Measurements from ENCODE around the gene SMNDC1.

Gene SMNDC1

GRCh38 chr10:110313674-110314073 lies 9.0 kb upstream of the SMNDC1 start:
- Histone ChIP-seq H2AFZ (ENCODE audit: low read depth, low read length, severe bottlenecking) (no peak overlapping the region), H3K79me2 (ENCODE audit: insufficient read depth, low read length) (no peaks in the 10 kb centered on the region), H3K27ac (ENCODE audit: low read depth, low read length) (no peak overlapping the region), H3K9me3 (ENCODE audit: insufficient read depth, low read length) (no peaks in the 10 kb centered on the region), H3K4me3 (ENCODE audit: insufficient read depth, low read length, poor library complexity, severe bottlenecking) (no peak overlapping the region), H3K9me2 (replicated peaks; ENCODE audit: insufficient read depth, low read length) (no peaks in the 10 kb centered on the region), H4K20me1 (ENCODE audit: low read depth, low read length) (no peaks in the 10 kb centered on the region), H3K4me2 (ENCODE audit: low read depth, low read length, poor library complexity, severe bottlenecking) (no peak overlapping the region), H3K27me3 (ENCODE audit: low read length) (no peaks in the 10 kb centered on the region), H3K36me3 (ENCODE audit: low read length) (no peaks in the 10 kb centered on the region), H3K9ac (ENCODE audit: low read length) (no peak overlapping the region), H3F3A (ENCODE audit: insufficient read depth) (no peaks in the 10 kb centered on the region)
- TF ChIP-seq EZH2phosphoT487 (conservative IDR thresholded peaks at IDR 0.05; ENCODE audit: low read length) (no peak), CTCF (IDR thresholded peaks at IDR 0.05; ENCODE audit: insufficient read depth, low read length, poor library complexity, severe bottlenecking) (no peak)

GRCh38 chr10:110312206-110312605 lies 7.5 kb upstream of the SMNDC1 start:
- Histone ChIP-seq H3K9me2 (replicated peaks; ENCODE audit: insufficient read depth, low read length) (no peaks in the 10 kb centered on the region), H3K9me3 (ENCODE audit: insufficient read depth, low read length) (no peaks in the 10 kb centered on the region), H3F3A (ENCODE audit: insufficient read depth) (no peaks in the 10 kb centered on the region), H3K4me3 (ENCODE audit: insufficient read depth, low read length, poor library complexity, severe bottlenecking) (no peak overlapping the region), H2AFZ (ENCODE audit: low read depth, low read length, severe bottlenecking) (no peak overlapping the region), H4K20me1 (ENCODE audit: low read depth, low read length) (no peaks in the 10 kb centered on the region), H3K4me2 (ENCODE audit: low read depth, low read length, poor library complexity, severe bottlenecking) (no peak overlapping the region), H3K27me3 (ENCODE audit: low read length) (no peaks in the 10 kb centered on the region), H3K79me2 (ENCODE audit: insufficient read depth, low read length) (no peaks in the 10 kb centered on the region), H3K36me3 (ENCODE audit: low read length) (no peaks in the 10 kb centered on the region), H3K27ac (ENCODE audit: low read depth, low read length) (no peak overlapping the region), H3K9ac (ENCODE audit: low read length) (no peak overlapping the region)
- TF ChIP-seq EZH2phosphoT487 (conservative IDR thresholded peaks at IDR 0.05; ENCODE audit: low read length), result no peak
- no peak for TF ChIP-seq CTCF (IDR thresholded peaks at IDR 0.05; ENCODE audit: insufficient read depth, low read length, poor library complexity, severe bottlenecking)

- Histone ChIP-seq H3K79me2 (ENCODE audit: insufficient read depth, low read length) (no peaks in the 10 kb centered on the region), H3K36me3 (ENCODE audit: low read length) (no peaks in the 10 kb centered on the region), H2AFZ (ENCODE audit: low read depth, low read length, severe bottlenecking) (no peak overlapping the region), H3K9me2 (replicated peaks; ENCODE audit: insufficient read depth, low read length) (no peaks in the 10 kb centered on the region), H3K27ac (ENCODE audit: low read depth, low read length) (no peak overlapping the region), H3K9ac (ENCODE audit: low read length) (no peak overlapping the region), H3K27me3 (ENCODE audit: low read length) (no peaks in the 10 kb centered on the region), H3F3A (ENCODE audit: insufficient read depth) (peaks cover 4% of the 10 kb centered on the region; the same call in 1 of the 2 replicates), H3K9me3 (ENCODE audit: insufficient read depth, low read length) (no peaks in the 10 kb centered on the region), H3K4me3 (ENCODE audit: insufficient read depth, low read length, poor library complexity, severe bottlenecking) (no peak overlapping the region), H4K20me1 (ENCODE audit: low read depth, low read length) (no peaks in the 10 kb centered on the region), H3K4me2 (ENCODE audit: low read depth, low read length, poor library complexity, severe bottlenecking) (no peak overlapping the region)
- TF ChIP-seq CTCF (IDR thresholded peaks at IDR 0.05; ENCODE audit: insufficient read depth, low read length, poor library complexity, severe bottlenecking) (peak; percentile 48), EZH2phosphoT487 (conservative IDR thresholded peaks at IDR 0.05; ENCODE audit: low read length) (no peak)
These were observed 6.7 kb upstream of the SMNDC1 start for GRCh38 chr10:110311357-110311949.
